ENCODE measurements around the gene ZMYND11. TPM values are rescaled to one million over a fixed set of nuclear protein-coding genes. Genes with fewer than 3 reads are reported as not detected.

The ZMYND11 gene
- total and polyA plus RNA-seq, 4 donors: 29.5 to 78.3 (median 43.2) TPM

DNA sequence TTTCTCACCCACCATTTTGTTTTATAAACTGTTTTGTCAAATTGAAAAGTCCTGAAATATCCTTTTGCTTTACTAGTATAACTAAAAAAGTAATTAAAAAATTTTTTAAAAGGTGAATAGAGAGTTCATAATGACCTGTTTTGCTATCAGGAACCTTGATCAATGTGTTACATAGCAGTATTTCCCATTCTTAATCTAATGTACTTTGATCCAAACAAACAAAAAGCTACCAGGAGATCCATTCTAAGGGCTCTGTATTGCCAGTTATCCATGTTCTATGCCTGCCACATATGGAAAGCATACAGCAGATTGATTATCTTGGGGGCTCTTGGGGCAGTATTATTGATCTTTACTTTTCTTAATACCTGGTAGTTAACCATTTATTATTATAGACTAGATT is 32.1 kb downstream of the ZMYND11 start:
- ATAC-seq (ENCODE audit: insufficient read depth, low FRiP score): no peak
- H3K27ac ChIP-seq (ENCODE audit: low read depth in 1 of 2, low read length in 1 of 2): no peak overlapping the region
- peaks cover 0 to 5% (median 0%) of the 10 kb centered on the region in 4 donors for H3K36me3 ChIP-seq (ENCODE audit: control insufficient read depth in 4 of 4, insufficient read depth in 4 of 4, low read length in 4 of 4)
- H3K4me1 ChIP-seq (ENCODE audit: control insufficient read depth in 5 of 5, insufficient read depth in 5 of 5, low read length in 5 of 5): peaks cover 0 to 9% (median 0%) of the 10 kb centered on the region in 5 donors
- H3K9me3 ChIP-seq (ENCODE audit: control insufficient read depth in 4 of 4, insufficient read depth in 3 of 4, low read length in 3 of 4): peaks cover 0 to 16% (median 6%) of the 10 kb centered on the region in 4 donors
- no peak overlapping the region for H3K9ac ChIP-seq (ENCODE audit: insufficient read depth in 1 of 2, low read length in 2 of 2)
- TF ChIP-seq, protein P1, sequence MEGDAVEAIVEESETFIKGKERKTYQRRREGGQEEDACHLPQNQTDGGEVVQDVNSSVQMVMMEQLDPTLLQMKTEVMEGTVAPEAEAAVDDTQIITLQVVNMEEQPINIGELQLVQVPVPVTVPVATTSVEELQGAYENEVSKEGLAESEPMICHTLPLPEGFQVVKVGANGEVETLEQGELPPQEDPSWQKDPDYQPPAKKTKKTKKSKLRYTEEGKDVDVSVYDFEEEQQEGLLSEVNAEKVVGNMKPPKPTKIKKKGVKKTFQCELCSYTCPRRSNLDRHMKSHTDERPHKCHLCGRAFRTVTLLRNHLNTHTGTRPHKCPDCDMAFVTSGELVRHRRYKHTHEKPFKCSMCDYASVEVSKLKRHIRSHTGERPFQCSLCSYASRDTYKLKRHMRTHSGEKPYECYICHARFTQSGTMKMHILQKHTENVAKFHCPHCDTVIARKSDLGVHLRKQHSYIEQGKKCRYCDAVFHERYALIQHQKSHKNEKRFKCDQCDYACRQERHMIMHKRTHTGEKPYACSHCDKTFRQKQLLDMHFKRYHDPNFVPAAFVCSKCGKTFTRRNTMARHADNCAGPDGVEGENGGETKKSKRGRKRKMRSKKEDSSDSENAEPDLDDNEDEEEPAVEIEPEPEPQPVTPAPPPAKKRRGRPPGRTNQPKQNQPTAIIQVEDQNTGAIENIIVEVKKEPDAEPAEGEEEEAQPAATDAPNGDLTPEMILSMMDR (IDR thresholded peaks at IDR 0.05; ENCODE audit: control extremely low read depth, extremely low read depth): no peak
- H3K27me3 ChIP-seq (ENCODE audit: control insufficient read depth in 3 of 3, insufficient read depth in 3 of 3, low read length in 2 of 3): no peaks in the 10 kb centered on the region
- DNase-seq: no peak
- no peak overlapping the region for H3K4me3 ChIP-seq

GRCh38 chr10:173741-174140 is 38.5 kb downstream of the ZMYND11 start:
- no peak for ATAC-seq (ENCODE audit: insufficient read depth, low FRiP score)
- WGBS, 2 donors: 39 to 63% methylated on average over 4 of the region's 4 CpGs
- H3K4me3 ChIP-seq: no peak overlapping the region

DNA sequence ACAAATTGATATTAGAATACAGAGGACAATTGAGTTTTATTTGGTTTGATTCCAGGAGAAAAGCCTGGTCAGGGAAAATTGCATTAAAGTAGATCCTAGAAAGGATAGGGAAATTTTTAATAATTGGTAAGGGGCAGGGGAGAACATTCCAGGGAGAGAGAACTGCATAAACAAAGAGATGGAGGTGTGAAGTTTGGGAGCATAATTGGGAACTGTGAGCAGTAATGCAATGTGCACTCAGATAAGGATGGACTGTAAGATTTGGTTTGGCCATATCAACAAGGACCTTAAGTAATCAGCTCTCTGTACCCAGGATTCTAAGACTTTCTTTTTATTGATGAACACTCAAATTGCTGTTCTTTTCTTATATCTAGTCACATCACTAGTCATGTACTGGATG is 41.4 kb downstream of the ZMYND11 start:
- DNase-seq: no peak
- no peak for ATAC-seq (ENCODE audit: insufficient read depth, low FRiP score)
- no peak overlapping the region for H3K27ac ChIP-seq (ENCODE audit: low read depth in 1 of 2, low read length in 1 of 2)

More at GRCh38 chr10:173741-174140, 38.5 kb downstream of the ZMYND11 start:
- Histone ChIP-seq H3K36me3 (ENCODE audit: control insufficient read depth in 4 of 4, insufficient read depth in 4 of 4, low read length in 4 of 4) (peaks cover 0 to 5% (median 0%) of the 10 kb centered on the region in 4 donors), H3K27ac (ENCODE audit: low read depth in 1 of 2, low read length in 1 of 2) (no peak overlapping the region), H3K27me3 (ENCODE audit: control insufficient read depth in 3 of 3, insufficient read depth in 3 of 3, low read length in 2 of 3) (no peaks in the 10 kb centered on the region), H3K9ac (ENCODE audit: insufficient read depth in 1 of 2, low read length in 2 of 2) (no peak overlapping the region), H3K9me3 (ENCODE audit: control insufficient read depth in 4 of 4, insufficient read depth in 3 of 4, low read length in 3 of 4) (peaks cover 0 to 9% (median 3%) of the 10 kb centered on the region in 4 donors), H3K4me1 (ENCODE audit: control insufficient read depth in 5 of 5, insufficient read depth in 5 of 5, low read length in 5 of 5) (no peaks in the 10 kb centered on the region)
- TF ChIP-seq, protein P1 (IDR thresholded peaks at IDR 0.05; ENCODE audit: control extremely low read depth, extremely low read depth): no peak
- no peak for DNase-seq

More for the DNA sequence above, 41.4 kb downstream of the ZMYND11 start:
- H3K9me3 ChIP-seq (ENCODE audit: control insufficient read depth in 4 of 4, insufficient read depth in 3 of 4, low read length in 3 of 4): peaks cover 0 to 2% (median 0%) of the 10 kb centered on the region in 4 donors
- H3K27me3 ChIP-seq (ENCODE audit: control insufficient read depth in 3 of 3, insufficient read depth in 3 of 3, low read length in 2 of 3): no peaks in the 10 kb centered on the region
- peaks cover 3 to 5% (median 4%) of the 10 kb centered on the region in 4 donors for H3K36me3 ChIP-seq (ENCODE audit: control insufficient read depth in 4 of 4, insufficient read depth in 4 of 4, low read length in 4 of 4)
- H3K4me3 ChIP-seq: no peak overlapping the region
- H3K9ac ChIP-seq (ENCODE audit: insufficient read depth in 1 of 2, low read length in 2 of 2): no peak overlapping the region
- peaks cover 0 to 1% (median 0%) of the 10 kb centered on the region in 5 donors for H3K4me1 ChIP-seq (ENCODE audit: control insufficient read depth in 5 of 5, insufficient read depth in 5 of 5, low read length in 5 of 5)
- TF ChIP-seq, protein P1 (IDR thresholded peaks at IDR 0.05; ENCODE audit: control extremely low read depth, extremely low read depth): no peak

Measured in lung (tissue), 12 donors.